ENCODE results near the gene GRK6.

The GRK6 gene

GRCh38 chr5:177447066-177447610 is 20.7 kb downstream of the GRK6 start:
- peak overlapping the region in 1 of 2 donors; percentile 7 for H3K27ac ChIP-seq
- peaks cover 0 to 12% (median 4%) of the 10 kb centered on the region in 3 donors for H3K36me3 ChIP-seq
- peaks cover 0 to 28% (median 26%) of the 10 kb centered on the region in 4 donors for H3K4me1 ChIP-seq
- intact Hi-C loops (cut with DNase I; ENCODE audit: low total_unique reads), result no loop called here
- DNase-seq, result no peak
- peak overlapping the region; percentile 48 to 58 for H3K4me3 ChIP-seq
- TF ChIP-seq CTCF (IDR thresholded peaks at IDR 0.05), result no peak
- H3K9me3 ChIP-seq, result no peaks in the 10 kb centered on the region
- peaks cover 0 to 33% of the 10 kb centered on the region in 2 donors for H3K27me3 ChIP-seq

- Histone ChIP-seq H3K27ac (peak overlapping the region in 1 of 2 donors; percentile 7), H3K27me3 (peaks cover 0 to 39% of the 10 kb centered on the region in 2 donors), H3K4me3 (peak overlapping the region in 1 of 2 donors; percentile 58)
Measured at GRCh38 chr5:177447611-177448243, 21.3 kb downstream of the GRK6 start.

GRCh38 chr5:177448244-177448950 is 21.9 kb downstream of the GRK6 start:
- TF ChIP-seq CTCF (IDR thresholded peaks at IDR 0.05), result no peak
- H3K36me3 ChIP-seq, result no peaks in the 10 kb centered on the region
- no peak overlapping the region for H3K27ac ChIP-seq
- H3K4me3 ChIP-seq, result no peak overlapping the region
- peaks cover 0 to 29% (median 26%) of the 10 kb centered on the region in 4 donors for H3K4me1 ChIP-seq
- intact Hi-C loops (cut with DNase I; ENCODE audit: low total_unique reads), result no loop called here
- H3K27me3 ChIP-seq, result peaks cover 0 to 43% of the 10 kb centered on the region in 2 donors
- H3K9me3 ChIP-seq, result no peaks in the 10 kb centered on the region
- no peak for DNase-seq

More at GRCh38 chr5:177447611-177448243, 21.3 kb downstream of the GRK6 start:
- Histone ChIP-seq H3K9me3 (no peaks in the 10 kb centered on the region), H3K4me1 (peaks cover 0 to 28% (median 26%) of the 10 kb centered on the region in 4 donors), H3K36me3 (peaks cover 0 to 6% (median 0%) of the 10 kb centered on the region in 3 donors)
- peak in 1 of 2 donors; percentile 86 for DNase-seq
- intact Hi-C loops (cut with DNase I; ENCODE audit: low total_unique reads), result no loop called here
- TF ChIP-seq CTCF (IDR thresholded peaks at IDR 0.05), result no peak

- no peak for TF ChIP-seq CTCF (IDR thresholded peaks at IDR 0.05)
- H3K36me3 ChIP-seq, result no peaks in the 10 kb centered on the region
- H3K27ac ChIP-seq, result no peak overlapping the region
- H3K27me3 ChIP-seq, result peaks cover 0 to 43% of the 10 kb centered on the region in 2 donors
- intact Hi-C loops (cut with DNase I; ENCODE audit: low total_unique reads), result no loop called here
- DNase-seq, result no peak
- no peak overlapping the region for H3K4me3 ChIP-seq
- peaks cover 0 to 39% (median 33%) of the 10 kb centered on the region in 4 donors for H3K4me1 ChIP-seq
- no peaks in the 10 kb centered on the region for H3K9me3 ChIP-seq
Measured at GRCh38 chr5:177449140-177450061, 22.9 kb downstream of the GRK6 start.
